Ovary (tissue), 9 donors: Measurements from ENCODE around the gene TNRC6A. TPM values are rescaled to one million over a fixed set of nuclear protein-coding genes. Genes with fewer than 3 reads are reported as not detected.

Source experiments
- DNase-seq, 5 donors: peaks; one replicate each; pipeline ENCODE4 v3.0.0-alpha.2; 2019 to 2020
- H3K27ac ChIP-seq, 2 donors: fragments of 200-600 bp; one replicate each; pipeline versions ENCODE4 v1.5.1 to v1.8.0; 2019 to 2022
- H3K27me3 ChIP-seq: fragments of 200-600 bp; one replicate; pipeline ENCODE4 v1.8.0; 2022
- H3K36me3 ChIP-seq: fragments of 200-600 bp; sonication (generic); one replicate; pipeline ENCODE4 v1.5.1; 2019
- H3K4me1 ChIP-seq: one replicate; pipeline ENCODE4 v1.8.1; 2013; ENCODE audit warnings: mild to moderate bottlenecking, moderate library complexity; ENCODE audit not compliant: insufficient read depth
- H3K4me3 ChIP-seq: fragments of 200-600 bp; sonication (generic); one replicate; pipeline ENCODE4 v1.5.1; 2017
- H3K9me3 ChIP-seq, 2 donors: fragments of 200-600 bp in 1 of 2; sonication (generic) in 1 of 2; one replicate each; pipeline versions ENCODE4 v1.5.1 to v1.8.1; 2013 to 2019; ENCODE audit warnings: mild to moderate bottlenecking in 1 of 2, moderate library complexity in 1 of 2
- EP300 ChIP-seq: sonication (generic); formaldehyde crosslinking; IDR thresholded peaks from one replicate; pipeline ENCODE4 v1.6.1; 2017; ENCODE audit warnings: antibody characterized with exemption
- POLR2A ChIP-seq: fragments of 450-650 bp; IDR thresholded peaks from one replicate; pipeline ENCODE4 v1.6.1; 2017; ENCODE audit warnings: antibody characterized with exemption, mild to moderate bottlenecking, moderate library complexity
- WGBS, 3 donors: extraction: QIAGEN DNeasy Blood & Tissue Kit in 1 of 3; methylation state at CpG; one replicate each; pipeline versions ENCODE4 v1.1.5 to v1.1.7; 2013 to 2017; 5-methylcytosine and 5-hydroxymethylcytosine counted together
- intact Hi-C, 4 donors: fragments of 100-400 bp; cut with DNase I; formaldehyde crosslinking; loops; one replicate each; pipeline versions ENCODE4 v1.11.0 to v1.15.1; 2022 to 2023
- polyA plus RNA-seq, 2 donors: library from polyadenylated mRNA; stranded (reverse); fragments of 200-250 nt in 1 of 2; fragments of 350-450 nt in 1 of 2; fragmentation: Illumina TruSeq in 1 of 2; extraction: RNeasy Lipid Tissue Mini Kit (QIAGEN cat#74804) in 1 of 2; gene quantifications; one replicate each; pipeline ENCODE4 v1.2.3, GENCODE V29; 2013 to 2014
- total RNA-seq, 7 donors: library from RNA; depleted of rRNA in 2 of 7; stranded (reverse); fragments of >200 nt in 2 of 7; fragmentation: NEBNext Ultra II Directional in 3 of 7; extraction: Animal tissue kit (Norgen Biotek cat#: 25700) in 3 of 7; gene quantifications; one replicate each; pipeline versions ENCODE4 v1.1.0 to v1.2.4, GENCODE V29; 2016 to 2023
- TF ChIP-seq, protein P1 (sequence below), 3 donors: fragments of 450-650 bp in 2 of 3; fragments of 200-600 bp in 1 of 3; IDR thresholded peaks; one replicate each; pipeline versions ENCODE4 v1.5.1 to v1.8.0; 2016 to 2022; ENCODE audit warnings: antibody characterized with exemption in 3 of 3, mild to moderate bottlenecking in 1 of 3
- donor health status: DM: no; HTN: no; CAD: no; lungs with moderate emphysema.
- donor health status: DM: no; HTN: no; CAD: no.
- donor health status: Bipolar disorder and iron deficiency.
- donor health status: DM: yes; HTN: yes; CAD: no.
- donor health status: DM: no; HTN: no; CAD: no.
- donor health status: DM: yes; HTN: yes; CAD: no.

The TNRC6A gene
- total and polyA plus RNA-seq, 9 donors: 22.1 to 80.7 (median 54.0) TPM

- Histone ChIP-seq H3K9me3 (no peaks in the 10 kb centered on the region), H3K4me3 (no peak overlapping the region), H3K36me3 (no peaks in the 10 kb centered on the region), H3K4me1 (peaks cover 9% of the 10 kb centered on the region), H3K27ac (no peak overlapping the region), H3K27me3 (no peaks in the 10 kb centered on the region)
- DNase-seq: no peak
- TF ChIP-seq, protein P1, sequence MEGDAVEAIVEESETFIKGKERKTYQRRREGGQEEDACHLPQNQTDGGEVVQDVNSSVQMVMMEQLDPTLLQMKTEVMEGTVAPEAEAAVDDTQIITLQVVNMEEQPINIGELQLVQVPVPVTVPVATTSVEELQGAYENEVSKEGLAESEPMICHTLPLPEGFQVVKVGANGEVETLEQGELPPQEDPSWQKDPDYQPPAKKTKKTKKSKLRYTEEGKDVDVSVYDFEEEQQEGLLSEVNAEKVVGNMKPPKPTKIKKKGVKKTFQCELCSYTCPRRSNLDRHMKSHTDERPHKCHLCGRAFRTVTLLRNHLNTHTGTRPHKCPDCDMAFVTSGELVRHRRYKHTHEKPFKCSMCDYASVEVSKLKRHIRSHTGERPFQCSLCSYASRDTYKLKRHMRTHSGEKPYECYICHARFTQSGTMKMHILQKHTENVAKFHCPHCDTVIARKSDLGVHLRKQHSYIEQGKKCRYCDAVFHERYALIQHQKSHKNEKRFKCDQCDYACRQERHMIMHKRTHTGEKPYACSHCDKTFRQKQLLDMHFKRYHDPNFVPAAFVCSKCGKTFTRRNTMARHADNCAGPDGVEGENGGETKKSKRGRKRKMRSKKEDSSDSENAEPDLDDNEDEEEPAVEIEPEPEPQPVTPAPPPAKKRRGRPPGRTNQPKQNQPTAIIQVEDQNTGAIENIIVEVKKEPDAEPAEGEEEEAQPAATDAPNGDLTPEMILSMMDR (IDR thresholded peaks at IDR 0.05): no peak
- TF ChIP-seq POLR2A (no peak), EP300 (no peak)
- intact Hi-C loops: no loop called here
These were observed 23.5 kb downstream of the TNRC6A start for GRCh38 chr16:24753000-24753399.

GRCh38 chr16:24753437-24753836, 24.0 kb downstream of the TNRC6A start:
- Histone ChIP-seq H3K27ac (no peak overlapping the region), H3K4me1 (peaks cover 7% of the 10 kb centered on the region), H3K36me3 (no peaks in the 10 kb centered on the region), H3K27me3 (no peaks in the 10 kb centered on the region), H3K9me3 (no peaks in the 10 kb centered on the region), H3K4me3 (no peak overlapping the region)
- TF ChIP-seq POLR2A (no peak), EP300 (no peak)
- TF ChIP-seq, protein P1 (IDR thresholded peaks at IDR 0.05): no peak
- no peak for DNase-seq
- intact Hi-C loops: no loop called here
- WGBS, 3 donors: 88 to 93% (median 91%) methylated on average over 3 of the region's 3 CpGs

DNA sequence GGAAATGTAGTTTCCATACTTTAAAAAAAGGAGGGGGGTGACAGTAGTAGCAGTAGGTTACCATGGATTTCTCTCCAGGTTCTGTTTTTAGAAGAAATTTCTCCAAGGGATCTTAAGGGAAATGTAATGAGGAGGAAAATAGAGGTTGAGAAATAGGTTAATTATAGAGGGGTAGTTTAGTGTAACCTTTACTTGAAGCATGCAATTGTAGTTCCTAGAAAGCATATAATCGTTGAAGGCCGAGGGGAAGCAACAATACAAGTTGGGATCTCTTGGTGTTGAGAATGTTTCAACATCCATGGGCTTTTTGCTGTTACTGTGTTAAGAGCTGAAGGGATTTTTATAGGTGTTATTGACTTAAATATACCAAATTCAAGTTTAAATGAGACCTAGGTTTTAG, 25.1 kb downstream of the TNRC6A start:
- 89 to 94% (median 91%) methylated on average over 2 of the region's 2 CpGs for WGBS, 3 donors
- Histone ChIP-seq H3K9me3 (no peaks in the 10 kb centered on the region), H3K27ac (no peak overlapping the region), H3K4me1 (peaks cover 8% of the 10 kb centered on the region), H3K4me3 (no peak overlapping the region), H3K27me3 (no peaks in the 10 kb centered on the region), H3K36me3 (no peaks in the 10 kb centered on the region)
- intact Hi-C loops: no loop called here
- no peak for TF ChIP-seq EP300
- TF ChIP-seq, protein P1 (IDR thresholded peaks at IDR 0.05): no peak
- no peak for TF ChIP-seq POLR2A
- DNase-seq: no peak

DNA sequence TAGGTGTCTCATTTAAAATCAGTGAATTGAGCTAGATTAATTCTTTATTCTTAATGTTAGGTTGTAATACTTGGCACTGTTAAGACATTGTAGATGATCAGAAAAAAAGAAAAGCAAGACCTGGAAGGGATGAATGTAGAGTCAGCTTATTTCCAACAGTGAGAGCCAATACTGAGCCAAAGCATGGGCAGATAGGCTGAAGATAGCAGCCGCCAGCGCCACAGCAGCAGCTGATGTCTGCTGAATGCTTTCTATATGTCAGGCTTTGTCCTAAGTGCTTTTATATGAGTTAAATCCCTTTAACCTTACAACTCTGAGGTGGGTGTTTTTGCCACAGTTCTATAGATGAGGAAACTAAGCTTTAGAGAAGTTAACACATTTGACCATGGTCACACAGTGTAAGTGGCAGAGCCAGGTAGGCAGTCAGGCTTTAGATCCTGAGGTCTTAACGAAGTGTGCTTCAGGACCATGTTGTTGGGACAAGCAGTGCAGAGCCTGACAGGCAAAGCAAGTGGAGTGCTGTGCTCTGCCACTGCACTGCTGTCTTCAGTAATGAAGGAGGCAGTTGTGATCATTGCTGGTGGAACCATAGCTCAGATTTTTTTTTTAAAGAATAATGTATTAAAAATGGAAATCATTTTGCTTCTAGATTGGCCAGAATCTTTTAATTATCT, 25.9 kb downstream of the TNRC6A start:
- H3K9me3 ChIP-seq: no peaks in the 10 kb centered on the region
- no peaks in the 10 kb centered on the region for H3K27me3 ChIP-seq
- H3K4me1 ChIP-seq: peaks cover 7% of the 10 kb centered on the region
- H3K27ac ChIP-seq: no peak overlapping the region
- TF ChIP-seq, protein P1 (IDR thresholded peaks at IDR 0.05): no peak
- DNase-seq: no peak
- whole genome bisulfite sequencing, 3 donors: 80 to 89% (median 87%) methylated on average over 3 of the region's 3 CpGs
- intact Hi-C loops: no loop called here
- H3K36me3 ChIP-seq: no peaks in the 10 kb centered on the region
- no peak overlapping the region for H3K4me3 ChIP-seq
